ENCODE data around the gene SETBP1.

Gene SETBP1

DNA sequence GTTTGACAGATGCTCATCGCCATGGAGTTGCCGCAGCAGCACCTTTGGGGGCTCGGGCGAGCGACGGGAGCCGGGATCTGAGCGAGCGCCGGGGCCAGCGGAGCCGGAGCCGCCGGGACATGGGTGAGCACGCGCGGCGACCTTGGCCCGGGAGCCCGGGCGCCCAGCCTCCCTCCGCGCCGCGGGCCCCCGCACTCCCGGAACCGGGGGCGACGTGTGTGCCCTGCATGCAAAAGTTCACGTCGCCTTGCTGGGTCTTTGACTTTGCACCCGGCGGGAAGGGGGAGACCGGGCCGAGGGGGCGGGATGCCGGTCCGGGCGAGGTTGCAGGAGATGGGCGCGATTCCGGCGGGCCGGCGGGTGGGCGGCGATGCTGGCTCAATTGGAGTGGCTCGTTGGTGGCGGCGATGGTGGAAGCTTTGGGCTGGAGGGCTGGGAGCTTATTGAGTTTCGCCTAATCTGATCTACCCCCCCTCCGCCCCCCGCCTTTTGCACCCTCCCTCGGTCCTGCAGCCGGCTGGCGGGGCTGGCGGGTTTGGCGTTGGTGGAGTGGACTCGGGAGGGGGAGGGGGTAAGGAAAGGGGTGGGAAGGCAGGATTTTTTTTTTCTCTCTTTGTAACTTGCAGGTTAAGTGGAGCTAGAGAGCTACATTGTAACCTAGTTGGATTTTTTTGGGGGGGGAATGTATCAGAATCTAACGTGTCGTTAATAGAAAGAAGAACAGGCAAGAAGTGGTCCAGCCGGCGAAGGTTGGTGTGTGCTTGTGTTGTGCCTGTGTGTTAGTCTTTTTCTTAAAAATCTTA lies at the start of gene SETBP1:
TSS of gene SETBP1 (plus strand) at position 616 of the 803 bp plus-strand sequence. CDS start 20,459 bp downstream, outside the sequence.
- peak; percentile 82 for DNase-seq

- no peak for DNase-seq
These were observed 48.1 kb upstream of the SETBP1 start for GRCh38 chr18:44632469-44633145.

GRCh38 chr18:44635546-44635945 lies 45.1 kb upstream of the SETBP1 start:
- DNase-seq: no peak

DNA sequence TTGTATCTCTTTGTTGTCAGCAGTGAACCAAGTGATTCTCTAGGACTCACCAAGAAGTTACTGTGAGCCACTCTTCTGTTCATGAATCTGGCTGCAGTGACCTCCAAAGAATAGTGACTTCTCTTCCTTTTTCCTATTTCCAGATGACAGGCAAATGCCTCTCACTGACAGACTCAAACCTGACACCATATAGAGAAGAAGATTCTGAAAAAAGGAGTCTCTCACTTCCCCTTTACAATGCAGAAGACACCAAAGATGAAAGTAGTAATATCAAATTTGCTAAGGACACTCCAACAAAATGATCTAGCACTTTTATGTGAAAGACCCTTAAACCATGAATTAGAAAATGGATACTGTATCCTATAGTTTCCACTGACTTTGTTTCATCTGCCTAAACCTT lies 44.4 kb upstream of the SETBP1 start:
- DNase-seq: no peak

DNA sequence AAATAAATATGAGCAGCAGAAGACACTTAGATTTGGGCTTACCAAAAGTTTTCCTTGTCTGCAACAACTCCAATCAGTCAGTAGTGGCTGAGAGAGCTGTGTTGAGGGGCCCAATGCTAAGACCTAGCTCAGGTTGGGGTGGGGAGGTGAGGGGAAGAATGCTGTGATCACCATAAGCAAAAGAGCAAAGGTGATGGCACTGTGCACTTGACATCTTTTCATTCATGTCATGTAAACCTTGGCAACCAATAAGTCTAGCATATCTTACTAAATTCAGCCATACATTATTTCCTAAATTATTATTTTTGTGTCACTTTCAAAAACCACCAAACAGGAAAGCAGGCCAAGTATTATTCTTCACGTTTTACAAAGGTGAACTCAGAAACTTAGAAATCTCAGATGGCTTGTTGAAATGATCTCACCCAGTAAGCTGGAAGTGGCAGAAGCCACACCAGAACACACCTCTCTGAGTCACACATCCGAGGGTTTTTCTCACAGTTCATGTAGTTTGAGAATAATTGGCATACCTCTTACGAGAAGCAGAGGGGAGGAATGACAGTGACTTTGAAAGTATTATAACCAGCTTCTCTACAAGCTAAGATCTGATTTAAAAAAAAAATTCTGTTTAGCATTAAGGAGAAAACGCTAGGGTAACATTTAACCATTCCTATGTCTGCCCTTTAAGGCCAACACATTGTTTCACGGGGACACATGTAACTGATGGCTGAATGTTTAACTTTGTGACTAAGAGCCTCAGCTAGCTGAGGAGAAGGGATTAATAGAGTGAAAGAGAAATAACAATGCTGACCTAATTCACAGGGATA lies 43.3 kb upstream of the SETBP1 start:
- no peak for DNase-seq

DNA sequence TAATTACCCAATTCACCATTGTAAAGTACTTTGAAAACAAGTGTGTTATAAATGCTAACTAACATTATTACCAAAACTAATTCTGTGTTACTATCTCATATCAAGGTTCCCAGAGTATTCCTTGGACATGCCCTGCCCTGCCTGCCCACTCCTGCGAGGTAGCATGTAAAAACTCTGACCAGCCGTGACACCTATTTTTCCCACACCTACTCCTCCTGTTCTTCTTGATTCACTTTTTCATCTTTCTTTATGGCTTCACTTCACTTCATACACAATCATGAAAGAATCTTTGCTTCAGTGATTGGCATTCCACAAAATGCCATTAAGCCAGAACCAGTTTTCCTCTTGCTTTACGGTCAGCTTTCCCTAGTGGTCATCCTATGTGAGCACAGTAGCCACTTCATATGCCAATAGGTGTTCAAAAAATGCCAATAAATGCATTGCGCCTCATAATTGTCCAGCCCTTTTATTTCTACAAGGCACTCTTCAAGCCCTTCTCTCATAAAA lies 42.6 kb upstream of the SETBP1 start:
- no peak for DNase-seq

DNA sequence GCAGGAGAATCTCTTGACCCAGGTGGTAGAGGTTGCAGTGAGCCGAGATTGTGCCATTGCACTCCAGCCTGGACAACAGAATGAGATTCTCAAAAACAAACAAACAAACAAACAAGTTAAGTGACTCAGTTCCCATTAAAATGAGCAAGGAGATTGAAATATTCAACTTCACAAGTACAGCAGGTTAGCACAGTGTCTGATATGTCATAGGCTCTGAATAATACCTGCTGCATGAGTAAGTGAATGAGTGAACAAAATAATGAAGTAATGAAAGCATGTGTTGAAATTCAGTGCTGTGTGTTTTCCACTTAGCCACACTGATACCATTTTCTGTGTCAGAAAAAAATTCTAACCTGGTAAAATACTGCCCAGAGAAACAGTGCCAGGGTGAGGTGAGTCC lies 41.9 kb upstream of the SETBP1 start:
- DNase-seq: no peak

DNA sequence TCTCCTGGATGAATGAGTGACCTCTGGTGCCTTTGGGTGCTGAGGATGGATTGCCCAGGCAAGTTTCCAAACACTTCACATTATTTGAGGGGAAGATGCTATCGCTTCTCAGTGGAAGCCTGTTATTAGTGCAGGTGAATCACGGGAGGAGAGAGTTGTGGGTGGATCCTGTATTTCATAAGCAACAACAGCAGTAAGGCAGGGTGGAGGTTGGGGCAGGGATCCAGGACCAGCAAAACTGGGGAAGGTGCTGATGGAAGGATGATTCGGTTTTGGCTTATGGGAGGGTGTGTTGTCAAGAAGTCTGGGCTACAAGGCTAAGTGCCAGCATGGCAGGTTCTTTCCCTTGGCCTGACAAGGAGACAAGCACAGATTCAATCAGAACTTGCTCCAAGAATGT lies 37.7 kb upstream of the SETBP1 start:
- DNase-seq: no peak

DNA sequence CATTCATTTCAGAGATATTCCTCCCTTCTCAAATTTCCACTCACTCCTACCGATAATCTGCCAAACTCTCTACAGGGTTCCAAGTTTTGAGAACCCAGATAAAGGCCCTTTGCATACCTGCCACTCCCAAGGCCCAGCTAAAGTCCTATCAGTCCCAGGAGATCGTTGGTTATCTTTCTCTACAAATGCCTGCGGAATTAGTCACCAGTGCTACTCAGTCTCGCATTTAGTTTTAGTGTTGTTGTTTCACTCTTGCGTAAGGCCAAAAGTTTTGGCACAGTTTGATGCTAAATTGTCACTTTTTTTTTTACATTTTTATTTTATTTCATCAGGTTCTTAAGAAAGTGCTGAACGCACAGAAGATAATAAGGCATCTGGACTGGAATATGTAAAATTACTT lies 29.2 kb upstream of the SETBP1 start:
- no peak for DNase-seq

DNA sequence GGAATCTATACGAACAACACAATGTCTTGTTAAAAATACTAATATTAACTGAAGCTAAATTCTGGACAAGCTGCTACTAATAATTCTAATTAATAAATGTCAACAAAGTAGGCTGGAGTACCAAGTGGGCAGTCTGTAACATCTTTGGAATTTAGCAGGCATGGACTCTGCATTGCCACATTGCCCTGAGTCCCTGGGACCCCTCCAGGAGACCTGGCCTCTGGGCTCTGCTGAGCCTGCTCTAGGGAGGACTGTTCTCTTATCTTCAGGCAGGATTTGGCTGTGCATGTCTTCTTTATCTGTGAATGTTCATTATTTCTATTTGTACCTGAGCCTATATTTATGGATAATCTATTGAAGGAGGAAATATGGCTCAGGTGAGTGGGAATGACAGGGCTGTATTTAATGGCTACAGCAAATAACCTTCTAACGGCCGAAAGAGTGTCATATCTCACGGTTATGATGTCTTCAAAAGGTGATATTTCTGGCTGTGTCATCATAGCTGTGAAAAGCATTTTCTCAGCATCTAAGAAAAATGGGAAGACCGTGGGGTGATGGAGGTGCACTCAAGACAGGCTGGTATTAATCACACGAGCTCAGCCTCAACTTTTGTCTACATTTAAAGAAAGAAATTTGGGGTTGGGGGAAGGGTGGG lies 28.6 kb upstream of the SETBP1 start:
- no peak for DNase-seq

GRCh38 chr18:44652722-44653121 lies 28.0 kb upstream of the SETBP1 start:
- DNase-seq: no peak

- no peak for DNase-seq
These were observed 26.1 kb upstream of the SETBP1 start for GRCh38 chr18:44654573-44654972.

DNA sequence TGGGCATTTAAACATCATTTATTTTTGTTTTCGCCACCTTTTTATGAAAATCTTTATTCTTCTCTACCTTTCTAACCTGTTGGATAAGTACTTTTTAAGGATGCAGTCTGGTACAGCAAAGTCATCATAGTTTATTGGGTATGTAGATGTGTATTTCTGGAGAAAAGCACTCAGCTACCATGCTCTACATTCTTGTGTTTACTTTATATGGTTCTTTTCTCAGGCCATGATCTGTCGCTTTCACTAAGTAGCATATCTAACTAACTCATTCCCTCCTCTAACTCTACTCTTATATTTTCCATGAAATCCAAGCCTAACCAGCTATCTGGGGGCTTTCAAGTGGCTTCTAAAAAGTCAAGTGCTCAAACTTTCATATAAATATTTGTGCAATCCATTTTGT lies 25.3 kb upstream of the SETBP1 start:
- DNase-seq: no peak

DNA sequence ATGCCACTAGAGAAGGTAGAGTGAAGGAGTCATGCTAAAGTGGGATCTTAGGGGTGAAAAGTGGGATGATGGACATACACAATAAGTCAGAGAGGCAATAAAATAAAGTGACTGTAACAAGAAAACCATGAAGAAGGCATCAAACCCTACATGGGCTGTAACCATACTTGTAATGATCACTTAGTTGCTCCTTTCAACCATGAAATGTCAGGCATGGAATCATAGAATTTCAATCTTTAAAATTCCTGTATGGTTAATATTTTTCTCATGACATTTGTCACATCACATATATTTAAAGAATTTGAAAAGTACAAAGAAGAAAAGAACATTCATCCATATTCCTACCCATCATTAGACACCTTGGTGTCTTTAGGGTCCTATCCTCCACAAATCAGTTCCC lies 20.9 kb upstream of the SETBP1 start:
- DNase-seq: no peak

DNA sequence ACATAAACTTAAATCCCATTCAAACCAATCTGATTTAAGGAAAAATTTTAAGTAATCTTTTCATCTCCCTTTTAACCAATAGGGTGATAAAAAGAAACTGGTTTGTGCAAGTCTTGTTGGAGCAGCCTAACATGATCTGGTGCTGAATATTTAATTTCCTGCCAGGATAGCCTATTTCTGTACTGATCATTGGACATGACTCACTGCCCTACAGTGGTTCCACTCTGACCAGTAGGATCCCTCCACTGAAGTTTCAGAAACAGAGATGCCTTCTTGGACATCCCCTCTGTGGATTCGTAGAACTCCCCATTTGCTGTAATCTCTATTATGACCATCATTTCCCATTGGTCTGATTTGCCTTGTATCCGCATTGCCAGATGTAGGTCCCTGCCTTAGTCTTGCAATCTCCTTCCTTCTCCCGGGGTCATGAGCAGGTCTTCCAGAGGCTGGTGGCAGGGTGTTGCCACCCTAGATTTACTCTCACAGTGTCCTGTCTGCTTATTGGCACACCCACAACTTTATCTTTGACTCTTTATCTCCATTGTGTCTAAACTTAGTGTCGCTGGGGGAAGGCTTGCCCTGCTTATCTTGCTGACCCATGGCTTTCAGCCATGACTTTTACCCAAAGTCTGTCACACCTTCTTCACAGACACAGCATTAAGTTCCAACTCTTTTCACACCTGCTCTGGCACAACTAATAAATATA lies 12.3 kb upstream of the SETBP1 start:
- DNase-seq: no peak

- DNase-seq: no peak
These were observed 8.8 kb upstream of the SETBP1 start for GRCh38 chr18:44671914-44672313.

GRCh38 chr18:44672506-44672905 lies 8.2 kb upstream of the SETBP1 start:
- no peak for DNase-seq

- DNase-seq: no peak
These were observed 7.3 kb upstream of the SETBP1 start for GRCh38 chr18:44673256-44673880.

DNA sequence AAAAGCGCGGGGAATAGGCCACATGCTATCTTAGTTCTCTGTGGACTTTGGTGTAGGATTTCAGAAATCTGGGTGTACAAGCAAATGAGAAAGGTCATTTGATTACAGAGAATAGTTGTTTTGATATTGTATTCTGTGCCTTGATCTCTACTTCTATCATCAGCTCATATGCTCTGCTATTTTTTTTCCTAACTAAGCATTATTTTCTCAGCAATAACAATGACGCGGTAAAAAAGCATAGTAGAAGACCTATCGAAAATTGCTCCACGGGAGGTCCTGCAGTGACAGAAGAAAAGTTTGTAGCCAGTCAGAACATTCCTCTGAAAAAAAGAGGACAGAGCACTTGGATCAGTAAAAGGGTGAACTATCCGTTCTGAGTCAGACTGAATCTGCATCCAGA lies 2.8 kb upstream of the SETBP1 start:
- DNase-seq: no peak

DNA sequence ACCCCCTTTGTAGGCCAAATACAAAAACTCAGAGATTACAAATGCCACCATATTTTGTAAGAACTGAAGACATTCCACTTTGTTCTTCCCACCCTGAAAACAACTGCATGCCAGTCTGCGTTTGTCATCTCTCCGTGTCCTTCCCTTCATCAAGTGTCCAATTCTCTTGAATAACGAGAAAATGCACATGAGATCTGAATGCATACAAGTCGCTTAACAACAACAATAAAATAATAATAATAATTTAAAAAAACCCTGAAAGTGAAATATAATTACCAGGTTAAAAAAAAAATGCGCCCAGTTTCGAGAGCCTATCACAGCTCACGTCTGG lies 2.0 kb upstream of the SETBP1 start:
- DNase-seq: no peak

- DNase-seq: peak; percentile 87
These were observed 1.4 kb upstream of the SETBP1 start for GRCh38 chr18:44679056-44679913.
